LNCAP (cell line): ENCODE measurements around the gene VPS35L.

ENCODE experiments used
- TF ChIP-seq, protein P1 (sequence below): fragments of 450-650 bp; IDR thresholded peaks from 2 replicates; pipeline ENCODE4 v1.5.1; 2017; ENCODE audit warnings: mild to moderate bottlenecking

Gene VPS35L

GRCh38 chr16:19691161-19691711 lies 135.7 kb downstream of the VPS35L start:
- TF ChIP-seq, protein P1, sequence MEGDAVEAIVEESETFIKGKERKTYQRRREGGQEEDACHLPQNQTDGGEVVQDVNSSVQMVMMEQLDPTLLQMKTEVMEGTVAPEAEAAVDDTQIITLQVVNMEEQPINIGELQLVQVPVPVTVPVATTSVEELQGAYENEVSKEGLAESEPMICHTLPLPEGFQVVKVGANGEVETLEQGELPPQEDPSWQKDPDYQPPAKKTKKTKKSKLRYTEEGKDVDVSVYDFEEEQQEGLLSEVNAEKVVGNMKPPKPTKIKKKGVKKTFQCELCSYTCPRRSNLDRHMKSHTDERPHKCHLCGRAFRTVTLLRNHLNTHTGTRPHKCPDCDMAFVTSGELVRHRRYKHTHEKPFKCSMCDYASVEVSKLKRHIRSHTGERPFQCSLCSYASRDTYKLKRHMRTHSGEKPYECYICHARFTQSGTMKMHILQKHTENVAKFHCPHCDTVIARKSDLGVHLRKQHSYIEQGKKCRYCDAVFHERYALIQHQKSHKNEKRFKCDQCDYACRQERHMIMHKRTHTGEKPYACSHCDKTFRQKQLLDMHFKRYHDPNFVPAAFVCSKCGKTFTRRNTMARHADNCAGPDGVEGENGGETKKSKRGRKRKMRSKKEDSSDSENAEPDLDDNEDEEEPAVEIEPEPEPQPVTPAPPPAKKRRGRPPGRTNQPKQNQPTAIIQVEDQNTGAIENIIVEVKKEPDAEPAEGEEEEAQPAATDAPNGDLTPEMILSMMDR = no peak

- TF ChIP-seq, protein P1 = no peak
These were observed 139.5 kb downstream of the VPS35L start for GRCh38 chr16:19694989-19695388.

- TF ChIP-seq, protein P1 = no peak
These were observed 140.8 kb downstream of the VPS35L start for GRCh38 chr16:19696328-19696727.

DNA sequence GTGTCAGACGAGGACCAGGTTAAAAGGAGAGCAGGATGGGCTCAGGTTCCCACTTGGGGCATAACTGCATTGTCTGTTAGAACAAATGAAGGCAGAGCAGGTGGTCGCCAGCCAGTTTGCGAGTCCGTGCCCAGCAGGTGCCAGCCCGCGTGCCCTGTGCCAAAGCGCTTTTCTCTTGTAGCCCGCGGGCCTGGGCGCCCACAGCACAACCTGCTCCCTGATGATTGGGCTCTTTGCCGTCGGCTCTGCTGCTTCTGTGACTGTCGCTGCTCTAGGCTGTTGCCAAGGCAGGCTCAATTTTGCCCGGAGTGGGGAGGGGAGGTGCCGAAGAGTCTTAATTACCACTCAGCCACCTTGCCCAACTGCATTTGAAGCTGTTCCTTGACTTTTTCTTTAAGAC lies 141.5 kb downstream of the VPS35L start:
- TF ChIP-seq, protein P1 = no peak

DNA sequence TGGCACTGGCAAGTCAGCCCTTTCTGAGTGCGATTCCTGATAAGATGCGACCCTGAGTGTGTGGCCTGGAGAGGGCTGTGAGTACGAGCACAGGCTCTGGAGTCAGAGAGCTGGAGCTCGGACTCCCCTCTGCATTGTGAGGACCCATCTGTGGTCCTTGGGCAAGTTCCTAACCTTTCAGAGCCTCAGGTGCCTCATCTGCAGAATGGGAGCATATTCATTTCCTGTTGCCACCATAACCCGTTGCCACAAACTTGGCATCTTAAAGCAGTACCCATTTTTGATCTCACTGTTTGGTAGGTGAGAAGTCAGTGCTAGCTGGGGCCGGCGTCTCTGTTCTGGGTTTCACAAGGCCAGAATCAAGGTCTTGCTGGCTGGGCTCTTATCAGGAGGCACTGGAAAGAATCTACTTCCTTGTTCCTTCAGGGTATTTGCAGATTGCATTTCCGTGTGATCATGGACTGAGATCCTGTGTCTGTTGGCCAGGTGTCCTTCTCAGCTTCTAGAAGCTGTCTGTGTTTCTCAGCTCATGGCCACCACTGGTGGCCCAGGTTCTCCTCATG lies 142.3 kb downstream of the VPS35L start:
- TF ChIP-seq, protein P1 = no peak

DNA sequence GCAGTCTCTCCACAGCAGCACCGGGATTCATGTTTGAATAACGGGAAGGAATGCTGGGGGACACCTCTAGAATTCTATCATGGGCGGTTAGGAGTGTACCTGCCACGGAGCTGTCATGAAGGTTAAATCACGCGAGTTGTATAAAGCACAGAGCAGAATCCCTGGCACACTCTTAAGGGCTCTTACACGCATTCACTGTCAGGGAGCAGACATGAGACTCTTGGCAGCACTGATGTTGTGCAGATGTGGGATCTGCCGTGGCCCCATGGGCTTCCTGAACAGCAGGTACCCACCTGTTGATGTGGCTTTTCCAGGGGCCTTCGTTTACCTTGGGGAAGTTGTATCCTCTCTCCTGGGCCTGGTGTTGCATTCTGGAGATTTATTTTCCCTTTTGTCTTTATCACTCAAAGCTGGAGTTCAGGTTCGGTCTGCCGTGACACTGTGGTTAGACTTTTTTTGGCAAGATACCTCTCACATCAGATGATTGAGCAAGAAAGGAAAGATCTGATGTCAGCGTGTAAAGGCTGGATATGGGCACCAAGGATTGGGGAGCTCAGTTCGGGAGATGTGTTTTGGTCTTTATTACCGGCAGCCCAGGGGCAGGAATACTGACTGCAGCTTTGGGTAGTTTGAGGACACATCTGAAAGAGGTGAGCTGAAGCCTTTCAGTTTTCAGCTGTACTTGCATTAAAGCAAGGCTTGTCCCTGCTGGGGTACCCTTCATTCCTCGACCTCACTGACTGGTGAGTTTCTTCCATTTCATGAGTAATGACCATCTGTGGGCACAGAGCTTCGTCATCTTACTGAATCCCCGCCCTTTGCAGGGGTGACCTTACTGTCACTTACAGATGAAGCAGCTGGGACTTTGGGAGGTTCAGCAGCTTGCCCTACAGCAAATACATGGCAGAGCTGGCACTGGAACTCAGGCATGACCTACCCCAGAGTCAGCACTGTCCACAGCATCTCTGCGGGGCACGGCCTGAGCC lies 143.3 kb downstream of the VPS35L start:
- TF ChIP-seq, protein P1 = no peak

DNA sequence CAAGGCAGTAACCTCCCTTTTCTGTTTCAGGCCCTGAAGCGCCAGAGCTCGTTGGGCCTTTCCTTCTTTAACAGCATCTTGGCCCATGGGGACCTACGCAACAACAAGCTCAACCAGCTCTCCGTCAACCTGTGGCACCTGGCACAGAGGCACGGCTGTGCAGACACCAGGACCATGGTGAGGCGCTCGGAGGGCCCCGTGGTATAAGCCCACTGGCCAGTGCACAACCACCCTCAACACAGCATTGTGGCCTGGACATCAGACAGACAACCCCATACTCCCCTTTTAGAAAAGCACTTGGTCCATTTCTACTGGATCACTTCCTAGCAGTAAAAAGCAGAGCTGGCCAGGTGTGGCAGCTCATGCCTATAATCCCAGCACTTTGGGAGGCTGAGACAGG lies 144.0 kb downstream of the VPS35L start:
- TF ChIP-seq, protein P1 = no peak
